GM12892 (cell line): ENCODE measurements around the gene FRMD3.

Experiments
- DNase-seq: peaks from one replicate; pipeline ENCODE4 v3.0.0; 2011; ENCODE audit not compliant: insufficient read length
- FAIRE-seq: peaks from 2 replicates; lab custom pipeline; 2011; peaks lifted over from hg19 to GRCh38; lab: Jason Lieb, UNC
- POLR2A ChIP-seq: IDR thresholded peaks from 2 replicates; pipeline ENCODE4 v1.6.1; 2011; ENCODE audit warnings: low read depth, low read length, control low read depth
- POLR2AphosphoS5 ChIP-seq: IDR thresholded peaks from 2 replicates; pipeline ENCODE4 v1.6.1; 2011; ENCODE audit warnings: low read depth, low read length, control low read depth
- TAF1 ChIP-seq: IDR thresholded peaks from 2 replicates; pipeline ENCODE4 v1.6.1; 2011; ENCODE audit warnings: low read depth, mild to moderate bottlenecking, control low read depth, low read length, borderline replicate concordance

The FRMD3 gene

DNA sequence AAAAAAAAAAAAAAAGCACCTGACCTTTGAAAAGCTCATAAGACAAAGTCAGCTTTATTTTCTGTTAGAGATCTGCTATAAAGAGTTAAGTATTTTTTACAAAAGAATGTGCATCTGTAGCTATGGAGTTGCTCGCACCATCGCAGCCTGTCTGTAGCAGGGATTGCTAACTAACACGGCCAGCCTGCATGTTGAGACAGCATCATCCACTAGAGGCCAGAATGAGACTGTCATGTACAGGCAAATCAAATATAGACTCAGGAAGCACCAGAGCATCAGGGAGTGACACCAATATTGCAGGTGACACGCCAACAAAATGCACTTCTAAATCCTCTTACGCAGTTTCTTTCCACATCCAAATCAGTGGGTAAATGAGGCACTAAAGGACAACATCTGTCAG lies 339.0 kb downstream of the FRMD3 start:
- no peak for TF ChIP-seq POLR2AphosphoS5
- TF ChIP-seq POLR2A, result no peak
- no peak for TF ChIP-seq TAF1
- no peak for FAIRE-seq
- DNase-seq, result no peak

DNA sequence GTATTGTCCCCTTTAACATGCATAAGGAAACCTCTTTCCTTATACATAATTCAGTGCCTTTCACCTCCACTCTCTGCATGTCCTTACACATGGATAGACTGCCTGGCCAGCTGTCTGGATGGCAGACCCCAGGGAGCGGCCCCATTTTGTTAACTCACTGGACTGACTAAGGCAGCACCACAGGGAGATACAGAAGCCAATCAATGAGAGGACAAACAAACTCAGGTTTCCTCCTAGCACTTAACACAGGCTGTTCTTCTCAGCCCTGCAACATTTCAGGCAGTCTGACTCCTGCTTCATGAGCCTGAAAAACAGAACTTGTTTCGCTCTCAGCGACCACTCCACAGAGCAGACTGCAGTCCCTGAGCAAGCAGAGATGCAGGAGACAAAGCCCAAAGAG lies 339.8 kb downstream of the FRMD3 start:
- DNase-seq (no peak), FAIRE-seq (no peak)
- TF ChIP-seq POLR2AphosphoS5 (no peak), TAF1 (no peak), POLR2A (no peak)

DNA sequence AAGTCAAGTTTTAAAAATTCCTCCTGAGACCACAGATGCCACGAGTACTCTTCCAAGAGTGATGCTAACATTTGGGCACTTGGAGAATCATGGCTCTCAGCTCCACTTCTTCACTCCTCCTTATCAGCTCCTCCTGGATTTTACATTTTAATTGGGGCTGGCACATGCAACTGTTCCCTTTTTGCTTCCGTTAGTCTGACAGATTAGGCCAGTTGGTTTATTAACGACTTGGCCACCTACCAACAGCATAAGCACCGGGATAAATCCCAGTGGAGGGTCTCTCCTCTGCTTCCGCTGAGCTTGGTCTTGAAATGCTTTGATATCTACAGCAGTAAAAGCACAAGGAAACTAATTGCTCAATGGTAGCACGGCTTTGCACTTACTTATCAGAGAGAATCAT lies 340.6 kb downstream of the FRMD3 start:
- no peak for TF ChIP-seq POLR2AphosphoS5
- TF ChIP-seq POLR2A, result no peak
- TF ChIP-seq TAF1, result no peak
- DNase-seq, result no peak
- FAIRE-seq, result no peak

DNA sequence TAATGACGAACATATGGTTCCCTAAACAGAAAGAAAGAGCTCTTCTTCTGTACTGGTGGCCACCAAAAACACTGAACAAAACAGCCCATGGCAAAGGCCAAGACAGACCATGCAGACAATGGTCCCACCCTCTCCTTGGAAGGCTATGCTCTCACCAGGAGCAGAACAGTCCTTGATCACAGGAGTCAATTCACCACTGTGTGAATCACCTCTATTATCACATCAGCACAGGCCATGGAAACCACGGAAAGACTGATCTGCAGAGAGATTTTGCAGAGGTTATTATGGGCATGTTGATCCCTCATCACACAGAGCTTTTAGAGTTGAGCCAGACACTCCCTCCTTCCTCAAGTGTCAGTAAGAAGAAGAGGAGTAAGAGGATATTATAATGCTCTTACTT lies 341.3 kb downstream of the FRMD3 start:
- DNase-seq (no peak), FAIRE-seq (no peak)
- TF ChIP-seq POLR2AphosphoS5 (no peak), TAF1 (no peak), POLR2A (no peak)
